ENCODE data around the gene DNASE1L1.
A peak's percentile ranks its signal among the peaks of the same experiment; 100 is the strongest.

The DNASE1L1 gene

GRCh38 chrX:154417157-154417556, 8.1 kb upstream of the DNASE1L1 start:
- H3K27me3 ChIP-seq (ENCODE audit: insufficient read depth, insufficient read length): no peaks in the 10 kb centered on the region
- DNase-seq (ENCODE audit: low read depth, low spot score): no peak
- no peaks in the 10 kb centered on the region for H3K4me1 ChIP-seq (ENCODE audit: insufficient read depth, insufficient read length)
- no peak overlapping the region for H3K9ac ChIP-seq (ENCODE audit: insufficient read length, low read depth)
- H3K4me3 ChIP-seq (ENCODE audit: insufficient read length, low read depth): no peak overlapping the region
- no peak for TF ChIP-seq YY1 (IDR thresholded peaks at IDR 0.05; ENCODE audit: insufficient read depth, insufficient read length)
- no peak for TF ChIP-seq ZNF274 (IDR thresholded peaks at IDR 0.05; ENCODE audit: low read depth, low read length)
- TF ChIP-seq SUZ12 (IDR thresholded peaks at IDR 0.05; ENCODE audit: extremely low read depth, insufficient read depth, insufficient read length): no peak
- H3K36me3 ChIP-seq (ENCODE audit: insufficient read depth, insufficient read length, low read length): peaks cover 6% of the 10 kb centered on the region
- H3K9me3 ChIP-seq (ENCODE audit: insufficient read depth, low read length): no peaks in the 10 kb centered on the region

GRCh38 chrX:154413142-154413541, 4.1 kb upstream of the DNASE1L1 start:
- peaks cover 1% of the 10 kb centered on the region for H3K4me1 ChIP-seq (ENCODE audit: insufficient read depth, insufficient read length)
- H3K4me3 ChIP-seq (ENCODE audit: insufficient read length, low read depth): no peak overlapping the region

DNA sequence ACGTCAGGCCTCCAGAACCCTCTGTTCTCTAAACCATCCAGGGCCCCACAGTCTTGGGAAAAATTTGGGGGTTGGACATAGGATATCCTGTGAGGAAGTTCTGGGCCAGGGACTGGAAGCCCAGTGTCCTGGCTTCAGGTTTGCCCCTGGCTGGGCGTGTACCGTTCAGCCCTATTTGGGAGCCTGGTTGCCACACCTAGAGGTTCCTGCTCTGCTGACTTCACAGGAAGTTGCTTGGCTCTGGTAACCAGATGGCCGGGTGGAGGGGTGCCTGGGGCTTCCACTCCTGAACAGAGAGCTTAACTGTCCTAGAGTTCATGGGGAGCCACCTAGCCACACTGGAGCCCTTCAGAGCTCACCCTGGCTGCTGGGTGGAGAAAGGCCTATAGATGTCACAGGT, 3.4 kb upstream of the DNASE1L1 start:
- no peak for DNase-seq (ENCODE audit: low read depth, low spot score)
- H3K4me3 ChIP-seq (ENCODE audit: insufficient read length, low read depth): no peak overlapping the region
- peaks cover 1% of the 10 kb centered on the region for H3K4me1 ChIP-seq (ENCODE audit: insufficient read depth, insufficient read length)
- TF ChIP-seq ZNF274 (IDR thresholded peaks at IDR 0.05; ENCODE audit: low read depth, low read length) (no peak), SUZ12 (IDR thresholded peaks at IDR 0.05; ENCODE audit: extremely low read depth, insufficient read depth, insufficient read length) (no peak), YY1 (IDR thresholded peaks at IDR 0.05; ENCODE audit: insufficient read depth, insufficient read length) (no peak)
- H3K9ac ChIP-seq (ENCODE audit: insufficient read length, low read depth): no peak overlapping the region
- no peaks in the 10 kb centered on the region for H3K9me3 ChIP-seq (ENCODE audit: insufficient read depth, low read length)
- no peaks in the 10 kb centered on the region for H3K27me3 ChIP-seq (ENCODE audit: insufficient read depth, insufficient read length)
- H3K36me3 ChIP-seq (ENCODE audit: insufficient read depth, insufficient read length, low read length): peaks cover 6% of the 10 kb centered on the region

More at GRCh38 chrX:154413142-154413541, 4.1 kb upstream of the DNASE1L1 start:
- no peaks in the 10 kb centered on the region for H3K27me3 ChIP-seq (ENCODE audit: insufficient read depth, insufficient read length)
- no peak for DNase-seq (ENCODE audit: low read depth, low spot score)
- H3K36me3 ChIP-seq (ENCODE audit: insufficient read depth, insufficient read length, low read length): peaks cover 6% of the 10 kb centered on the region
- no peak overlapping the region for H3K9ac ChIP-seq (ENCODE audit: insufficient read length, low read depth)
- no peaks in the 10 kb centered on the region for H3K9me3 ChIP-seq (ENCODE audit: insufficient read depth, low read length)
- TF ChIP-seq ZNF274 (IDR thresholded peaks at IDR 0.05; ENCODE audit: low read depth, low read length) (no peak), SUZ12 (IDR thresholded peaks at IDR 0.05; ENCODE audit: extremely low read depth, insufficient read depth, insufficient read length) (no peak), YY1 (IDR thresholded peaks at IDR 0.05; ENCODE audit: insufficient read depth, insufficient read length) (no peak)

GRCh38 chrX:154411981-154412340, 2.9 kb upstream of the DNASE1L1 start:
- Histone ChIP-seq H3K36me3 (ENCODE audit: insufficient read depth, insufficient read length, low read length) (peaks cover 6% of the 10 kb centered on the region), H3K9me3 (ENCODE audit: insufficient read depth, low read length) (no peaks in the 10 kb centered on the region), H3K4me1 (ENCODE audit: insufficient read depth, insufficient read length) (peaks cover 1% of the 10 kb centered on the region), H3K9ac (ENCODE audit: insufficient read length, low read depth) (peak overlapping the region; percentile 76), H3K27me3 (ENCODE audit: insufficient read depth, insufficient read length) (no peaks in the 10 kb centered on the region), H3K4me3 (ENCODE audit: insufficient read length, low read depth) (peak overlapping the region; percentile 50)
- no peak for TF ChIP-seq SUZ12 (IDR thresholded peaks at IDR 0.05; ENCODE audit: extremely low read depth, insufficient read depth, insufficient read length)
- TF ChIP-seq ZNF274 (IDR thresholded peaks at IDR 0.05; ENCODE audit: low read depth, low read length): no peak
- no peak for TF ChIP-seq YY1 (IDR thresholded peaks at IDR 0.05; ENCODE audit: insufficient read depth, insufficient read length)
- DNase-seq (ENCODE audit: low read depth, low spot score): no peak

GRCh38 chrX:154408659-154409221, 314 bp downstream of the DNASE1L1 start:
- no peaks in the 10 kb centered on the region for H3K27me3 ChIP-seq (ENCODE audit: insufficient read depth, insufficient read length)
- peak overlapping the region; percentile 18 for H3K4me3 ChIP-seq (ENCODE audit: insufficient read length, low read depth)
- no peaks in the 10 kb centered on the region for H3K9me3 ChIP-seq (ENCODE audit: insufficient read depth, low read length)
- TF ChIP-seq YY1 (IDR thresholded peaks at IDR 0.05; ENCODE audit: insufficient read depth, insufficient read length): no peak
- H3K36me3 ChIP-seq (ENCODE audit: insufficient read depth, insufficient read length, low read length): peaks cover 3% of the 10 kb centered on the region
- no peak for DNase-seq (ENCODE audit: low read depth, low spot score)
- peak overlapping the region; percentile 64 for H3K9ac ChIP-seq (ENCODE audit: insufficient read length, low read depth)
- peaks cover 1% of the 10 kb centered on the region for H3K4me1 ChIP-seq (ENCODE audit: insufficient read depth, insufficient read length)

DNA sequence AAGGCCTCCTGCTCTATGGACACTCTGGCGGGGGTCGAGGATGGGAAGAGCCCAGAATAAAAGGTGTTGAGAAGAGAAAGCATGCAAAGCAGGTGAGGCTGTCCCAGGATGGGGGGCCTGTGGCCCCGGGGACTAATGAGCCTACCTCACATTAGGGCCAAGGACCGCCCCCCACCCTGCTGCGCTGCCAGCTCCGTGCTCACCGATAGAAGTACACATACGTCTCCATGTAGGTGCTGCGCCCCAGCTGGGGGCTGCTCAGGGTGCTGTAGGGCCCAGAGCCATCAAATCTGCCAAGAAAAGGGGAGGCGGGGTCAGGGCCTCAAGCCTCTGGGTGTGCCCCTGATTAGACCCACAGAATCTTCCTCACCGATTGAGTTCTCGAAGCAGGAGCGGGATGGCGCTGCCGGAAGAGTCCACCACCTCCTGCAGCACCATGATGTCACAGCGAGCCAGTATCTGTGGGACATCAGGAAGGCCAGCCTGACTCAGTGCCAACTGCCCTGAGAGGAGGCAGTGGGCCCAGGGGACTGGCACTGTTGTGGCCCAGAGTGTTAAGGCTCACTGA, 4.3 kb downstream of the DNASE1L1 start:
- Histone ChIP-seq H3K4me1 (ENCODE audit: insufficient read depth, insufficient read length) (peaks cover 1% of the 10 kb centered on the region), H3K9ac (ENCODE audit: insufficient read length, low read depth) (no peak overlapping the region), H3K36me3 (ENCODE audit: insufficient read depth, insufficient read length, low read length) (peaks cover 15% of the 10 kb centered on the region), H3K27me3 (ENCODE audit: insufficient read depth, insufficient read length) (no peaks in the 10 kb centered on the region), H3K9me3 (ENCODE audit: insufficient read depth, low read length) (no peaks in the 10 kb centered on the region), H3K4me3 (ENCODE audit: insufficient read length, low read depth) (no peak overlapping the region)
- TF ChIP-seq ZNF274 (IDR thresholded peaks at IDR 0.05; ENCODE audit: low read depth, low read length) (no peak), YY1 (IDR thresholded peaks at IDR 0.05; ENCODE audit: insufficient read depth, insufficient read length) (no peak), SUZ12 (IDR thresholded peaks at IDR 0.05; ENCODE audit: extremely low read depth, insufficient read depth, insufficient read length) (no peak)
- DNase-seq (ENCODE audit: low read depth, low spot score): no peak

DNA sequence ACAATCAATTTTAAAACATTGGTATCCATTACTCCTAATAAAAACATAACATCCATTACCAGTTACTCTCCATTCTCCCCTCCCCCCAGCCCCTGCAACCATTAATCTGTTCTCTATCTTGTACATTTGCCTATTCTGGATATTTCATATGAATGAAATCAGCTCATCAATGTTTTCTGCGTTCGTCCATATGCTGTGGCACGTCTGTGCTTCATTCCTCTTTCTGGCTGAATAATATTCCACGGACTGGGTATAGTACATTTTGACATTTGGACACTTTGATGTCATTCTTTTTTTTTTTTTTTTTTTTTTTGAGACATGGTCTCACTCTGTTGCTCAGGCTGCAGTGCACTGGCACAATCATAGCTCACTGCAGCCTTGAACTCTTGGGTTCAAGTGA, 5.2 kb downstream of the DNASE1L1 start:
- DNase-seq (ENCODE audit: low read depth, low spot score): no peak
- Histone ChIP-seq H3K9ac (ENCODE audit: insufficient read length, low read depth) (no peak overlapping the region), H3K4me1 (ENCODE audit: insufficient read depth, insufficient read length) (peaks cover 1% of the 10 kb centered on the region), H3K9me3 (ENCODE audit: insufficient read depth, low read length) (no peaks in the 10 kb centered on the region), H3K36me3 (ENCODE audit: insufficient read depth, insufficient read length, low read length) (peaks cover 24% of the 10 kb centered on the region), H3K4me3 (ENCODE audit: insufficient read length, low read depth) (no peak overlapping the region), H3K27me3 (ENCODE audit: insufficient read depth, insufficient read length) (no peaks in the 10 kb centered on the region)
- TF ChIP-seq YY1 (IDR thresholded peaks at IDR 0.05; ENCODE audit: insufficient read depth, insufficient read length) (no peak), ZNF274 (IDR thresholded peaks at IDR 0.05; ENCODE audit: low read depth, low read length) (no peak), SUZ12 (IDR thresholded peaks at IDR 0.05; ENCODE audit: extremely low read depth, insufficient read depth, insufficient read length) (no peak)
